Endothelial cell of umbilical vein (primary cell): ENCODE data around the gene PEX19. TPM values are rescaled to one million over a fixed set of nuclear protein-coding genes. Genes with fewer than 3 reads are reported as not detected.

Source experiments
- BruUV-seq: library from RNA; stranded (reverse); fragments of 400-500 nt; replicated peaks from 2 replicates; lab custom pipeline; 2021; lab: Mats Ljungman, UMichigan
- CTCF ChIA-PET: fragments of 300-600, 350-600 bp; sonication (Branson Sonifier 250); formaldehyde crosslinking; loops from one replicate; lab custom pipeline; 2021; ENCODE audit warnings: antibody characterized with exemption, inconsistent platforms; lab: Charles Lee
- POLR2A ChIA-PET: fragments of 300-600, 350-600 bp; sonication (Branson Sonifier 250); formaldehyde crosslinking; loops from one replicate; lab custom pipeline; 2021; ENCODE audit warnings: antibody characterized with exemption, inconsistent platforms; lab: Charles Lee
- DNase-seq: peaks from one replicate; pipeline ENCODE4 v3.0.0-alpha.2; 2011; ENCODE audit warnings: low read depth, low spot score
- FAIRE-seq: peaks from 2 replicates; lab custom pipeline; 2011; peaks lifted over from hg19 to GRCh38; lab: Jason Lieb, UNC
- H2AFZ ChIP-seq: 2 replicates; pipeline ENCODE4 v1.6.0; 2012; ENCODE audit warnings: low read depth, low read length, control low read depth, inconsistent platforms
- H3K27ac ChIP-seq: 2 replicates; pipeline ENCODE4 v1.5.1; 2011; ENCODE audit warnings: low read depth, mild to moderate bottlenecking, control low read depth, low read length, moderate library complexity; ENCODE audit not compliant: insufficient read depth
- H3K27me3 ChIP-seq, 2 experiments: 2 replicates each; pipeline versions ENCODE4 v1.6.0 to v1.6.1; 2011; ENCODE audit warnings: low read length in 2 of 2, mixed read lengths in 1 of 2; ENCODE audit not compliant: control insufficient read depth in 2 of 2, insufficient read depth in 2 of 2
- H3K36me3 ChIP-seq, 2 experiments: 2 replicates in 1 of 2; 3 replicates in 1 of 2; pipeline ENCODE4 v1.5.1; 2011; ENCODE audit warnings: low read length in 2 of 2, mild to moderate bottlenecking in 1 of 2, moderate library complexity in 1 of 2; ENCODE audit not compliant: control insufficient read depth in 2 of 2, insufficient read depth in 2 of 2; ENCODE audit errors: extremely low read depth in 1 of 2
- H3K4me1 ChIP-seq: 3 replicates; pipeline ENCODE4 v1.5.1; 2011; ENCODE audit warnings: mild to moderate bottlenecking, low read length; ENCODE audit not compliant: control insufficient read depth, insufficient read depth; ENCODE audit errors: extremely low read depth
- H3K4me2 ChIP-seq: 2 replicates; pipeline ENCODE4 v1.6.1; 2011; ENCODE audit warnings: low read length, control low read depth, mixed read lengths; ENCODE audit not compliant: insufficient read depth
- H3K4me3 ChIP-seq, 3 experiments: fragments of 200-600 bp in 1 of 3; sonication (generic), shearing (Covaris generic) in 1 of 3; replicated peaks in 1 of 3; 2 replicates each; pipeline ENCODE4 v1.5.1; 2011 to 2016; ENCODE audit warnings: control low read depth in 3 of 3, low read length in 3 of 3, mild to moderate bottlenecking in 2 of 3, inconsistent platforms in 1 of 3, low read depth in 1 of 3, moderate library complexity in 1 of 3; ENCODE audit not compliant: insufficient read depth in 1 of 3
- H3K79me2 ChIP-seq: 2 replicates; pipeline ENCODE4 v1.6.0; 2012; ENCODE audit warnings: low read length, inconsistent platforms; ENCODE audit not compliant: control insufficient read depth, insufficient read depth
- H3K9ac ChIP-seq: replicated peaks from 2 replicates; pipeline ENCODE3; 2011; ENCODE audit warnings: low read length, control low read depth; ENCODE audit not compliant: insufficient read depth; ENCODE audit errors: extremely low read depth
- H3K9me1 ChIP-seq: replicated peaks from 3 replicates; pipeline ENCODE4 v1.6.0; 2011; ENCODE audit warnings: mild to moderate bottlenecking, low read length; ENCODE audit not compliant: control insufficient read depth, insufficient read depth; ENCODE audit errors: extremely low read depth
- H3K9me3 ChIP-seq: replicated peaks from 2 replicates; pipeline ENCODE4 v1.5.1; 2012; ENCODE audit warnings: low read length, inconsistent platforms; ENCODE audit not compliant: control insufficient read depth, insufficient read depth
- H4K20me1 ChIP-seq: replicated peaks from 2 replicates; pipeline ENCODE3; 2011; ENCODE audit warnings: mild to moderate bottlenecking, low read length; ENCODE audit not compliant: control insufficient read depth, insufficient read depth; ENCODE audit errors: extremely low read depth
- CTCF ChIP-seq, 2 donors: IDR thresholded peaks; 1 replicate in 1 of 2; 2 replicates in 1 of 2; pipeline ENCODE4 v1.5.1; 2011; ENCODE audit warnings: low read length in 2 of 2, mild to moderate bottlenecking in 2 of 2, moderate library complexity in 2 of 2, control low read depth in 1 of 2, inconsistent platforms in 1 of 2, low read depth in 1 of 2; ENCODE audit not compliant: insufficient read depth in 1 of 2; ENCODE audit errors: extremely low read depth in 1 of 2
- EZH2 ChIP-seq: IDR thresholded peaks from 2 replicates; pipeline ENCODE4 v1.6.1; 2012; ENCODE audit warnings: borderline replicate concordance, low read depth, mild to moderate bottlenecking, moderate library complexity, low read length, inconsistent platforms; ENCODE audit not compliant: severe bottlenecking
- FOS ChIP-seq: IDR thresholded peaks from 2 replicates; pipeline ENCODE4 v1.6.1; 2011; ENCODE audit warnings: mild to moderate bottlenecking, low read length, moderate library complexity, borderline replicate concordance; ENCODE audit not compliant: insufficient read depth
- GATA2 ChIP-seq: IDR thresholded peaks from 2 replicates; pipeline ENCODE4 v1.7.0; 2011; ENCODE audit warnings: low read depth, mild to moderate bottlenecking, moderate library complexity, mixed read lengths, low read length; ENCODE audit not compliant: insufficient read length, insufficient read depth
- JUN ChIP-seq: IDR thresholded peaks from 2 replicates; pipeline ENCODE4 v1.6.1; 2011; ENCODE audit warnings: borderline replicate concordance, low read depth; ENCODE audit not compliant: insufficient read length, insufficient read depth
- MAX ChIP-seq: IDR thresholded peaks from 2 replicates; pipeline ENCODE4 v1.6.1; 2011; ENCODE audit not compliant: insufficient read depth, insufficient read length
- MYC ChIP-seq: IDR thresholded peaks from one replicate; pipeline ENCODE4 v1.6.1; 2011; ENCODE audit warnings: mild to moderate bottlenecking, low read depth, low read length
- POLR2A ChIP-seq: IDR thresholded peaks from 2 replicates; pipeline ENCODE4 v1.6.1; 2012; ENCODE audit warnings: low read depth, mild to moderate bottlenecking, control low read depth, low read length
- POLR2AphosphoS5 ChIP-seq: IDR thresholded peaks from 2 replicates; pipeline ENCODE4 v1.6.1; 2012; ENCODE audit warnings: low read depth, mild to moderate bottlenecking, control low read depth, low read length, moderate library complexity; ENCODE audit not compliant: insufficient read depth
- dilution Hi-C: fragments of 300-500 bp; cut with MboI; formaldehyde crosslinking; loops from one replicate; pipeline ENCODE4 v1.15.0; 2019; ENCODE audit warnings: low sequenced_read_pairs; ENCODE audit not compliant: extremely low pct_ligation_motif_present
- intact Hi-C: fragments of 100-400 bp; cut with micrococcal nuclease; formaldehyde crosslinking; loops from one replicate; pipeline ENCODE4 v1.10.0; 2022
- polyA plus RNA-seq, 4 experiments: library from polyadenylated mRNA; depleted of rRNA in 3 of 4; stranded (reverse) in 3 of 4; unstranded in 1 of 4; fragments of >200 nt; gene quantifications; 2 replicates each; pipeline versions ENCODE4 v1.2.1 to v1.2.3, GENCODE V29; 2011 to 2012; ENCODE audit warnings: missing spikeins in 1 of 4
- total RNA-seq: library from RNA; stranded (reverse); gene quantifications from 2 replicates; pipeline ENCODE4 v1.2.3, GENCODE V29; 2021

PEX19 gene
- total and polyA plus RNA-seq, 2 donors (not counting 3 experiments of a cell fraction or from before 2014, with no cell fraction given) = 24.4 to 38.4 TPM

GRCh38 chr1:160277330-160277729, 7.6 kb downstream of the PEX19 start:
- Histone ChIP-seq H3K79me2 (no peaks in the 10 kb centered on the region), H3K36me3 (peaks cover 33 to 34% of the 10 kb centered on the region in 2 experiments), H4K20me1 (no peaks in the 10 kb centered on the region), H3K9ac (no peak overlapping the region), H3K4me1 (no peaks in the 10 kb centered on the region), H3K27ac (no peak overlapping the region), H3K9me1 (no peaks in the 10 kb centered on the region), H3K4me2 (no peak overlapping the region), H3K27me3 (no peaks in the 10 kb centered on the region), H3K4me3 (no peak overlapping the region), H3K9me3 (no peaks in the 10 kb centered on the region), H2AFZ (no peak overlapping the region)
- no peak for TF ChIP-seq MAX
- TF ChIP-seq POLR2AphosphoS5 = no peak
- no peak for TF ChIP-seq CTCF (IDR thresholded peaks at IDR 0.05; ENCODE audit: extremely low read depth in 1 of 2, insufficient read depth in 1 of 2, low read depth in 1 of 2, low read length in 2 of 2)
- no peak for TF ChIP-seq FOS
- no peak for TF ChIP-seq GATA2
- no peak for TF ChIP-seq JUN
- TF ChIP-seq EZH2 = no peak
- TF ChIP-seq POLR2A = no peak
- TF ChIP-seq MYC = no peak
- DNase-seq (no peak), FAIRE-seq (no peak)
- dilution Hi-C loops = no loop called here
- intact Hi-C loops = no loop called here
- CTCF ChIA-PET = interaction anchor here (1.1 to 3.2 kb wide), 2 partner anchors 14 to 25 kb away, joined by 7 to 11 read pairs; no protein-coding TSS in a partner anchor
- no TSS peak for BruUV-seq
- POLR2A ChIA-PET = no interaction called here
